ENCODE measurements around the gene KLHDC8A.

DNA sequence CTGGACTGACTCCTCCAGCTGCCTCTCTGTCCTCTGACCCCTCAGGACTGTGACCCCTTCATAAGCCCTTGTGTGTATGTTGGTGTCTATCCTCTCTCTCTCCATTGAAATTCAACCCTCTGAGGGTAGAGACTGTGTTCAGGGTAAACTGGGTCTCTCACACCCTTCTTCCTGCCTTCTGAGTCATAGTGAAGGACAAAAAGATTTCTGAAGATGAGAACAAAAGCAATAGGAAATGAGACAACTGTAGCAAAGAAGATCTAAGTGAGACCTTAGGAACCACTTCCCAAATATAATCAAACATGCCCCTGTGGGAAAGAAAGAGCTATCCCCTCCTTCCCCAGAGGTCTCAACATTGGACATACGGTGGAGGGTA lies 52.0 kb downstream of the KLHDC8A start:
- TF ChIP-seq, protein P1, sequence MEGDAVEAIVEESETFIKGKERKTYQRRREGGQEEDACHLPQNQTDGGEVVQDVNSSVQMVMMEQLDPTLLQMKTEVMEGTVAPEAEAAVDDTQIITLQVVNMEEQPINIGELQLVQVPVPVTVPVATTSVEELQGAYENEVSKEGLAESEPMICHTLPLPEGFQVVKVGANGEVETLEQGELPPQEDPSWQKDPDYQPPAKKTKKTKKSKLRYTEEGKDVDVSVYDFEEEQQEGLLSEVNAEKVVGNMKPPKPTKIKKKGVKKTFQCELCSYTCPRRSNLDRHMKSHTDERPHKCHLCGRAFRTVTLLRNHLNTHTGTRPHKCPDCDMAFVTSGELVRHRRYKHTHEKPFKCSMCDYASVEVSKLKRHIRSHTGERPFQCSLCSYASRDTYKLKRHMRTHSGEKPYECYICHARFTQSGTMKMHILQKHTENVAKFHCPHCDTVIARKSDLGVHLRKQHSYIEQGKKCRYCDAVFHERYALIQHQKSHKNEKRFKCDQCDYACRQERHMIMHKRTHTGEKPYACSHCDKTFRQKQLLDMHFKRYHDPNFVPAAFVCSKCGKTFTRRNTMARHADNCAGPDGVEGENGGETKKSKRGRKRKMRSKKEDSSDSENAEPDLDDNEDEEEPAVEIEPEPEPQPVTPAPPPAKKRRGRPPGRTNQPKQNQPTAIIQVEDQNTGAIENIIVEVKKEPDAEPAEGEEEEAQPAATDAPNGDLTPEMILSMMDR (IDR thresholded peaks at IDR 0.05), result no peak
- no peak for TF ChIP-seq POLR2A (IDR thresholded peaks at IDR 0.05)
